Measurements from ENCODE around the gene SEPHS1.

The SEPHS1 gene

DNA sequence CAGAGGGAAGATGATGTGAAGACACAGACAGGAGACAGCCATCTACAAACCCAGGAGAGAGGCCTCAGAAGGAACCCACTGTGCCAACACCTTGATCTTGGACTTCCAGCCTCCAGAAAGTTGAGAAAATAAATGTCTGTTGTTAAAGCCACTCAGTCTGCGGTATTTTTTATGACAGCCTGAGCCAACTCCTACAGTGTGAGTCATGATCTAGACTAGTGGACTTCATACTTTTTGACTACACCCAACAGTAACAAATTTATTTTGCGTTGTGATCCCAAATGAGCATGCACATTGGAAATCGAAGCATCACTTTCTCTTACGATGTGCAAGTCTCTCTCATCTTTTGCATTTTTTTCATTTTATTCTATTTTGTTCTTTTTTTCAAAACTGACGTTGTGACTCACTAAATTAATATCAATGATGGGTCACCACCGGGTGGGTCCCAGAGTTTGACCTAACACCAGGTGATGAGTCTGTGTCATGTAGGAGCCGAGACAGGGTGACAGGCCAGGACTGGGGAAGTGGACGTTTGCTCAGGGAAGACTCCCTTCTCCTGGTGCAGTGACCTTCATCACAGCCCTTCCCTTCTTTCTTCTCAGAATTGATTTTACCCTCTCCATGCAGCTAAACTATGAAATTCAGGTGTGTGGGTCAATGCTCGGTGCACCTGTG is 77.1 kb downstream of the SEPHS1 start:
- POLR2A ChIA-PET, result interaction anchor here (2.1 kb wide), 1 partner anchor 29 kb away, joined by 4 read pairs; the partner anchor contains the start of gene PHYH
- no peaks in the 10 kb centered on the region for H3K4me1 ChIP-seq (ENCODE audit: control insufficient read depth, insufficient read depth, low read length)
- no peak for TF ChIP-seq ZNF10 (tag by site-specific recombination; IDR thresholded peaks at IDR 0.05)
- no peak for TF ChIP-seq RBAK (tag by site-specific recombination; IDR thresholded peaks at IDR 0.05)
- TF ChIP-seq ZNF785 (tag by site-specific recombination; IDR thresholded peaks at IDR 0.05), result no peak
- TF ChIP-seq HOXC10 (CRISPR knock-in tag; IDR thresholded peaks at IDR 0.05), result no peak
- H3K9me3 ChIP-seq (ENCODE audit: control insufficient read depth, insufficient read depth, low read depth, low read length), result no peaks in the 10 kb centered on the region
- no peak overlapping the region for H3K4me3 ChIP-seq (ENCODE audit: low read depth, low read length)
- H3K36me3 ChIP-seq (ENCODE audit: control insufficient read depth in 2 of 2, insufficient read depth in 1 of 2, low read length in 2 of 2), result no peaks in the 10 kb centered on the region
- no peak overlapping the region for H3K27ac ChIP-seq (ENCODE audit: extremely low read depth, low read depth, low read length)
- CTCF ChIA-PET, result interaction anchor here (0.7 kb wide), 1 partner anchor 9 kb away, joined by 4 read pairs; no protein-coding TSS in a partner anchor

GRCh38 chr10:13268841-13269240 is 79.3 kb downstream of the SEPHS1 start:
- POLR2A ChIA-PET, result no interaction called here
- H3K4me1 ChIP-seq (ENCODE audit: control insufficient read depth, insufficient read depth, low read length), result no peaks in the 10 kb centered on the region
- H3K27ac ChIP-seq (ENCODE audit: extremely low read depth, low read depth, low read length), result no peak overlapping the region

More at GRCh38 chr10:13268841-13269240, 79.3 kb downstream of the SEPHS1 start:
- H3K4me3 ChIP-seq (ENCODE audit: low read depth, low read length), result no peak overlapping the region
- CTCF ChIA-PET, result no interaction called here
- H3K36me3 ChIP-seq (ENCODE audit: control insufficient read depth in 2 of 2, insufficient read depth in 1 of 2, low read length in 2 of 2), result no peaks in the 10 kb centered on the region
- TF ChIP-seq RBAK (tag by site-specific recombination; IDR thresholded peaks at IDR 0.05) (no peak), ZNF18 (tag by site-specific recombination; IDR thresholded peaks at IDR 0.05) (no peak), ZNF629 (tag by site-specific recombination; IDR thresholded peaks at IDR 0.05) (no peak), ZNF175 (tag by site-specific recombination; IDR thresholded peaks at IDR 0.05) (no peak), OVOL3 (tag by site-specific recombination; IDR thresholded peaks at IDR 0.05) (no peak), ZNF174 (tag by site-specific recombination; IDR thresholded peaks at IDR 0.05) (no peak), ZNF624 (tag by site-specific recombination; IDR thresholded peaks at IDR 0.05) (no peak), ZFP37 (tag by site-specific recombination; IDR thresholded peaks at IDR 0.05) (no peak), FEZF1 (tag by site-specific recombination; IDR thresholded peaks at IDR 0.05) (no peak), PRDM6 (tag by site-specific recombination; IDR thresholded peaks at IDR 0.05) (no peak), ZSCAN18 (tag by site-specific recombination; IDR thresholded peaks at IDR 0.05) (no peak), ZNF600 (tag by site-specific recombination; IDR thresholded peaks at IDR 0.05) (no peak), ZNF433 (tag by site-specific recombination; IDR thresholded peaks at IDR 0.05; ENCODE audit: low read depth) (no peak)
- TF ChIP-seq, protein P1, sequence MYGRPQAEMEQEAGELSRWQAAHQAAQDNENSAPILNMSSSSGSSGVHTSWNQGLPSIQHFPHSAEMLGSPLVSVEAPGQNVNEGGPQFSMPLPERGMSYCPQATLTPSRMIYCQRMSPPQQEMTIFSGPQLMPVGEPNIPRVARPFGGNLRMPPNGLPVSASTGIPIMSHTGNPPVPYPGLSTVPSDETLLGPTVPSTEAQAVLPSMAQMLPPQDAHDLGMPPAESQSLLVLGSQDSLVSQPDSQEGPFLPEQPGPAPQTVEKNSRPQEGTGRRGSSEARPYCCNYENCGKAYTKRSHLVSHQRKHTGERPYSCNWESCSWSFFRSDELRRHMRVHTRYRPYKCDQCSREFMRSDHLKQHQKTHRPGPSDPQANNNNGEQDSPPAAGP (tag by site-specific recombination; IDR thresholded peaks at IDR 0.05), result no peak
- TF ChIP-seq, protein P2, sequence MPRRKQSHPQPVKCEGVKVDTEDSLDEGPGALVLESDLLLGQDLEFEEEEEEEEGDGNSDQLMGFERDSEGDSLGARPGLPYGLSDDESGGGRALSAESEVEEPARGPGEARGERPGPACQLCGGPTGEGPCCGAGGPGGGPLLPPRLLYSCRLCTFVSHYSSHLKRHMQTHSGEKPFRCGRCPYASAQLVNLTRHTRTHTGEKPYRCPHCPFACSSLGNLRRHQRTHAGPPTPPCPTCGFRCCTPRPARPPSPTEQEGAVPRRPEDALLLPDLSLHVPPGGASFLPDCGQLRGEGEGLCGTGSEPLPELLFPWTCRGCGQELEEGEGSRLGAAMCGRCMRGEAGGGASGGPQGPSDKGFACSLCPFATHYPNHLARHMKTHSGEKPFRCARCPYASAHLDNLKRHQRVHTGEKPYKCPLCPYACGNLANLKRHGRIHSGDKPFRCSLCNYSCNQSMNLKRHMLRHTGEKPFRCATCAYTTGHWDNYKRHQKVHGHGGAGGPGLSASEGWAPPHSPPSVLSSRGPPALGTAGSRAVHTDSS (tag by site-specific recombination; IDR thresholded peaks at IDR 0.05), result no peak
- TF ChIP-seq, protein P3, sequence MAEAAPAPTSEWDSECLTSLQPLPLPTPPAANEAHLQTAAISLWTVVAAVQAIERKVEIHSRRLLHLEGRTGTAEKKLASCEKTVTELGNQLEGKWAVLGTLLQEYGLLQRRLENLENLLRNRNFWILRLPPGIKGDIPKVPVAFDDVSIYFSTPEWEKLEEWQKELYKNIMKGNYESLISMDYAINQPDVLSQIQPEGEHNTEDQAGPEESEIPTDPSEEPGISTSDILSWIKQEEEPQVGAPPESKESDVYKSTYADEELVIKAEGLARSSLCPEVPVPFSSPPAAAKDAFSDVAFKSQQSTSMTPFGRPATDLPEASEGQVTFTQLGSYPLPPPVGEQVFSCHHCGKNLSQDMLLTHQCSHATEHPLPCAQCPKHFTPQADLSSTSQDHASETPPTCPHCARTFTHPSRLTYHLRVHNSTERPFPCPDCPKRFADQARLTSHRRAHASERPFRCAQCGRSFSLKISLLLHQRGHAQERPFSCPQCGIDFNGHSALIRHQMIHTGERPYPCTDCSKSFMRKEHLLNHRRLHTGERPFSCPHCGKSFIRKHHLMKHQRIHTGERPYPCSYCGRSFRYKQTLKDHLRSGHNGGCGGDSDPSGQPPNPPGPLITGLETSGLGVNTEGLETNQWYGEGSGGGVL (tag by site-specific recombination; IDR thresholded peaks at IDR 0.05), result no peak
- H3K9me3 ChIP-seq (ENCODE audit: control insufficient read depth, insufficient read depth, low read depth, low read length), result no peaks in the 10 kb centered on the region

Data from HEK293 (cell line).